Measurements from ENCODE around the gene CDKN2AIP. TPM values are rescaled to one million over a fixed set of nuclear protein-coding genes. Genes with fewer than 3 reads are reported as not detected.

The CDKN2AIP gene
- total and polyA plus RNA-seq, 9 donors, result 14.2 to 28.8 (median 19.2) TPM

DNA sequence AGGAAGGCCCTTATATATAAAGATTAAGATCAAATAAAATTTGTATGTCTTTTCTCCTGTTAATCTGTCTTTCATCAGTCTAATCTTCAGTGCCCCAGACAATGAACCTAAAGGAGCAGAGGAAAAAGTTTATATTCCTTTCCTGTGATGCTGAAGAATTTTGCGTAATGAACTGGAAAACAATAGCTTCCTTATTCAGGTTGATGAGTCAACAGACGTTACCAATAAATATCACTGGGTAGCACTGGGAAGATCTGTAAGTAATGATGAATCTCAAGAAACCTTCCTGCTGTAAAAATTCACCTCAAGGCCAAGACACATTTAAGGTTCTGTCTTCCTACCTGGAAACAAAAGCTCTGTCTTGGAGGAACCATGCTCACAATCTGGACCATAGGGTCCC, 25.5 kb downstream of the CDKN2AIP start:
- WGBS, 3 donors, result 90 to 97% (median 97%) methylated on average over 2 of the region's 2 CpGs
- Histone ChIP-seq H3K4me1 (ENCODE audit: insufficient read depth) (no peaks in the 10 kb centered on the region), H3K27ac (no peak overlapping the region), H3K4me3 (no peak overlapping the region), H3K9me3 (no peaks in the 10 kb centered on the region), H3K36me3 (no peaks in the 10 kb centered on the region), H3K27me3 (no peaks in the 10 kb centered on the region)
- intact Hi-C loops (cut with DNase I), result loop anchor here in 1 of 4 donors (10.0 kb wide), 3 partner anchors 255 to 695 kb away; no protein-coding TSS in a partner anchor
- TF ChIP-seq EP300 (IDR thresholded peaks at IDR 0.05) (no peak), POLR2A (IDR thresholded peaks at IDR 0.05) (no peak)
- TF ChIP-seq, protein P1, sequence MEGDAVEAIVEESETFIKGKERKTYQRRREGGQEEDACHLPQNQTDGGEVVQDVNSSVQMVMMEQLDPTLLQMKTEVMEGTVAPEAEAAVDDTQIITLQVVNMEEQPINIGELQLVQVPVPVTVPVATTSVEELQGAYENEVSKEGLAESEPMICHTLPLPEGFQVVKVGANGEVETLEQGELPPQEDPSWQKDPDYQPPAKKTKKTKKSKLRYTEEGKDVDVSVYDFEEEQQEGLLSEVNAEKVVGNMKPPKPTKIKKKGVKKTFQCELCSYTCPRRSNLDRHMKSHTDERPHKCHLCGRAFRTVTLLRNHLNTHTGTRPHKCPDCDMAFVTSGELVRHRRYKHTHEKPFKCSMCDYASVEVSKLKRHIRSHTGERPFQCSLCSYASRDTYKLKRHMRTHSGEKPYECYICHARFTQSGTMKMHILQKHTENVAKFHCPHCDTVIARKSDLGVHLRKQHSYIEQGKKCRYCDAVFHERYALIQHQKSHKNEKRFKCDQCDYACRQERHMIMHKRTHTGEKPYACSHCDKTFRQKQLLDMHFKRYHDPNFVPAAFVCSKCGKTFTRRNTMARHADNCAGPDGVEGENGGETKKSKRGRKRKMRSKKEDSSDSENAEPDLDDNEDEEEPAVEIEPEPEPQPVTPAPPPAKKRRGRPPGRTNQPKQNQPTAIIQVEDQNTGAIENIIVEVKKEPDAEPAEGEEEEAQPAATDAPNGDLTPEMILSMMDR (IDR thresholded peaks at IDR 0.05), result no peak
- DNase-seq, result no peak

DNA sequence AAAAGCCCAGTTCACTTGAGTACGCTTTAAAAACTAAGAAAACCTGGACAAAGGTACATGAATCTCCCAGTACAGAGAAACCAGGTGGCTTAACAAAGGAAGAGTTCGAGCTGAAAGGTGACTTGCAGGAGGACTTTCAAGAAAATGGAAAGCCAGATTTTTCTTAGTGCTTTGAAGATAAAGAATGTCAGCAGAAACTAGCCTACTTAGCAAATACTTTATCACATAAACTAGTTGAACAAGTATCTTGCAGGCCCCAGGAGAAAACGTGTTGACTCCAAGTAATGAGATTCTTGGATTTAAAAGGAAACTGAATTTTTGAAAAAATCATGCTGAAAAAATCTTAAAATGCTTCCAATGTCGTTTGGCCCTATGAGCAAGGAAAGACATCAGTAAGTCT, 26.4 kb downstream of the CDKN2AIP start:
- H3K4me3 ChIP-seq, result no peak overlapping the region
- no peaks in the 10 kb centered on the region for H3K4me1 ChIP-seq (ENCODE audit: insufficient read depth)
- no peaks in the 10 kb centered on the region for H3K36me3 ChIP-seq
- WGBS, 3 donors, result 63 to 71% (median 66%) methylated on average over 4 of the region's 4 CpGs
- no peak for TF ChIP-seq POLR2A (IDR thresholded peaks at IDR 0.05)
- no peak for TF ChIP-seq EP300 (IDR thresholded peaks at IDR 0.05)
- TF ChIP-seq, protein P1 (IDR thresholded peaks at IDR 0.05), result no peak
- no peak for DNase-seq
- H3K27me3 ChIP-seq, result no peaks in the 10 kb centered on the region
- H3K27ac ChIP-seq, result no peak overlapping the region
- no peaks in the 10 kb centered on the region for H3K9me3 ChIP-seq
- intact Hi-C loops (cut with DNase I), result loop anchor here in 1 of 4 donors (10.0 kb wide), 3 partner anchors 254 to 694 kb away; no protein-coding TSS in a partner anchor

DNA sequence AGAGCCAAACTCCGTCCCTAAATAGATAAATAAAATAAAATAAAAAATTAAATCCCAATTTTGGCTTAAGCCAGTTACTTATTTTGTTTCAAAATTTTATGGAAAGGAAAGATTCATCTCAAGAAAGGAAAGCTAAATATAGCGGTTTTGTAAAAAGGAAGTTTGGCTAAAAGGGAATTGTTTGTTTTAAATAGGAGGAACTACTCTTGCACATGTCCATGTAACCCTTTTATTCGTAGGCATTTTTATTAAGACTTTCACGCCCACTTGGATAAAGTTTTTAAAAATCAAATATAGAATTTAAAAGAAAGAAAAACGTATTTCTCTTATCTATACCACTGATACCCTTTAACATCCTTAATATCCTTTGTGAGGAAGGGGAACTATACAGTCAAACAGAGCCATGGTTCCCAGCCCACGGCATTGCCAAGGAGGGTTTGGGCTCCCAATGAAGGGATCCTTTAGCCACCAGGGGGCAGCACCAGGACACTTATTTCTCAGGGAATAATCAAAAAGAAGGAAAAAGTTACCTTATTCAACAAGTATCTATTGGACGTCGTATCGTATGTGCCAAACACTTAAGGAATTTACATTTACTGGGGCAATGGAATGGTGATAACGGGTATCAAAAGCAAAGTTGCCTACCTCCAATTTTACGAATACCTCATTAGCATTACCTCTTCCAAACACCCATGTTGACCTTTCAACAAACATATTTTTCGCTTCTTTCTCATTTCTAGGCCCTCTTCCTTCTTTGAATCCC, 27.7 kb downstream of the CDKN2AIP start:
- peak overlapping the region; percentile 4 for H3K4me3 ChIP-seq
- 13 to 18% (median 13%) methylated on average over 12 of the region's 12 CpGs for WGBS, 3 donors
- intact Hi-C loops (cut with DNase I), result loop anchor here in 1 of 4 donors (10.0 kb wide), 3 partner anchors 253 to 693 kb away; no protein-coding TSS in a partner anchor
- H3K9me3 ChIP-seq, result no peaks in the 10 kb centered on the region
- peak; percentile 87 to 96 (median 91) for DNase-seq
- no peaks in the 10 kb centered on the region for H3K36me3 ChIP-seq
- TF ChIP-seq EP300 (IDR thresholded peaks at IDR 0.05) (no peak), POLR2A (IDR thresholded peaks at IDR 0.05) (no peak)
- TF ChIP-seq, protein P1 (IDR thresholded peaks at IDR 0.05), result peak; percentile 63 to 85 (median 82)
- no peak overlapping the region for H3K27ac ChIP-seq
- H3K4me1 ChIP-seq (ENCODE audit: insufficient read depth), result no peaks in the 10 kb centered on the region
- H3K27me3 ChIP-seq, result no peaks in the 10 kb centered on the region

DNA sequence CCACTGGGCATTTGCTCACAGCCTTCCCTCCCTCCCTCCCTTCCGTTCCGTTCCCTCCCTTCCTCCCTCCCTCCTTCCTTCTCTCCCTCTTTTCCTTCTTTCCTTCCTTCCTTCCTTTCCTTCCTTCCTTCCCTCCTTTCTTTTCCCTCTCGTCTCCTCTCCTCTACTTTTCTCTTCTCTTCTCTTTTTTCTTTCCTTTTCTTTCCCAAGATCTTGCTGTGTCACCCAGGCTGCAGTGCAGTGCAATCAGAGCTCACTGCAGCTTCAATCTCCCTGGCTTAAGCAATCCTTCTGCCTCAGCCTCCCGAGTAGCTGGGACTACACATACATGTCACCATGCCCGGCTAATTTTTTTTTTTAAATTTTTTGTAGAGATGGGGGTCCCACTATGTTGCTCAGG, 33.7 kb downstream of the CDKN2AIP start:
- intact Hi-C loops (cut with DNase I), result loop anchor here in 1 of 4 donors (10.0 kb wide), 3 partner anchors 247 to 687 kb away; no protein-coding TSS in a partner anchor
- H3K27ac ChIP-seq, result no peak overlapping the region
- no peaks in the 10 kb centered on the region for H3K9me3 ChIP-seq
- H3K4me1 ChIP-seq (ENCODE audit: insufficient read depth), result no peaks in the 10 kb centered on the region
- no peak for DNase-seq
- no peaks in the 10 kb centered on the region for H3K36me3 ChIP-seq
- H3K4me3 ChIP-seq, result no peak overlapping the region
- no peaks in the 10 kb centered on the region for H3K27me3 ChIP-seq
- WGBS, 3 donors, result 20 to 33% (median 24%) methylated on average over 5 of the region's 5 CpGs
- TF ChIP-seq, protein P1 (IDR thresholded peaks at IDR 0.05), result no peak
- TF ChIP-seq POLR2A (IDR thresholded peaks at IDR 0.05) (no peak), EP300 (IDR thresholded peaks at IDR 0.05) (no peak)
